Measurements from ENCODE around the gene PSMD6.

Gene PSMD6

DNA sequence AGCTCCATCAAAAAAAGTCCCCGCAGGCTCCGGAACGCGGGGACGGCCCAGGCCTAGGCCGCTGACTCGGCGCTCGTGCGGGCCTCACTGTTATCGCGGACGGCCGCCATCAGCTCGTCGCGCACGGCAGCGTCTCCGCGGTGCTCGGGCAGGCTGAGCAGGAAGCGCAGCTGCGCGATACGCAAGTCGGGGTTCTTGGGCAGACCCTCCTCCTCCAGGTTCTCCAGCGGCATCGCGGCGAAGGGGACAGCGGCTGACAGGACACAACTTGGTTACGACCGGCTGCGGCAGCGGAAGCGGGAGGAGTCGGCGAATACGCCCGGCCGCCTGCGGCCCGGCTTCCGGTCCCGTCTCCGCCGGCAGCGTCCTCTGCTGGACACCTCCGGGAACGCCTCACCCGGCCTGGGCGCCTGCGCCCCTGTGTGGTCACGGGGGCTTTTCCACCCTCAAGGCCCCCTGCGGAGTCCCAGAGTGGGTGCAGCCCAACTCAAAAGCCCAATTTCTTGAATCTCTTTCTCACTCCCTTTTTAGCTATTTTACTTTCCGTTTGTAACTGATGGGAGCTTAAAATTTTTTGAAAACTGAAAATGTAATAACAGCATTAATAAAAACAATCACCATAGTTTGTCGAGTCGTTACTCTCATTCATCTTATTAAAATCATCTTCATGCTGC is at the start of gene PSMD6:
Gene PSMD6, minus strand, starts transcription at position 308 of the 674 bp plus-strand sequence. Its CDS starts 75 bp downstream, at position 233.
- H3K9ac ChIP-seq (ENCODE audit: low read length in 2 of 2), result peak within 1 kb of the TSS; percentile 96
- peak within 1 kb of the TSS; percentile 79 to 98 for H3K4me3 ChIP-seq (ENCODE audit: low read length in 2 of 2)
- no peaks in the 10 kb centered on the region for H3K9me3 ChIP-seq (ENCODE audit: control insufficient read depth in 2 of 2, low read length in 2 of 2)
- peak within 1 kb of the TSS; percentile 75 for H3K27ac ChIP-seq (ENCODE audit: low read length)
- H3K36me3 ChIP-seq (ENCODE audit: control insufficient read depth in 2 of 2, insufficient read depth in 2 of 2, low read length in 2 of 2), result peaks cover 5 to 9% of the 10 kb centered on the region in 2 donors
- no peaks in the 10 kb centered on the region for H3K27me3 ChIP-seq (ENCODE audit: control insufficient read depth in 1 of 2, insufficient read depth in 2 of 2, low read length in 2 of 2)
- peaks cover 13% of the 10 kb centered on the region for H3K4me1 ChIP-seq (ENCODE audit: control insufficient read depth, insufficient read depth, low read length)

GRCh38 chr3:64072126-64072525 is 48.8 kb upstream of the PSMD6 start:
- no peak overlapping the region for H3K4me3 ChIP-seq (ENCODE audit: low read length in 2 of 2)
- no peaks in the 10 kb centered on the region for H3K9me3 ChIP-seq (ENCODE audit: control insufficient read depth in 2 of 2, low read length in 2 of 2)
- no peaks in the 10 kb centered on the region for H3K27me3 ChIP-seq (ENCODE audit: control insufficient read depth in 1 of 2, insufficient read depth in 2 of 2, low read length in 2 of 2)
- H3K4me1 ChIP-seq (ENCODE audit: control insufficient read depth, insufficient read depth, low read length), result no peaks in the 10 kb centered on the region
- H3K9ac ChIP-seq (ENCODE audit: low read length in 2 of 2), result no peak overlapping the region
- no peak overlapping the region for H3K27ac ChIP-seq (ENCODE audit: low read length)
- H3K36me3 ChIP-seq (ENCODE audit: control insufficient read depth in 2 of 2, insufficient read depth in 2 of 2, low read length in 2 of 2), result no peaks in the 10 kb centered on the region

DNA sequence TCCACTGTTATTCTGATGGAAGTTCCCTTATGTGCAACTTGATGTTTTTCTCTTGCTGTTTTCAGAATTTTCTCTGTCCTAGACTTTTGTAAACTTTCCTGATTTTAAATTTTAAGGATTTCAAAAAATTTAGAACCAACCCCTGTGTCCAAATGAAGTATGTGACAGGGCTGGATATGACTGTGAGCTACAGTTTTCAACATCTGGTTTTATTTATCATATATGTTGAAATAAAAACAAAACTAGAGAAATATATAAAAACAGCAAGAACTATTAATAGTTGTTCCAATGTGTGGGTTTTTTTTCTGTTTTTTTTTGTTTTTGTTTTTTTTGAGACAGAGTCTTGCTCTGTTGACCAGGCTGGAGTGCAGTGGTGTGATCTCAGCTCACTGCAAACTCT is 47.4 kb upstream of the PSMD6 start:
- Histone ChIP-seq H3K4me3 (ENCODE audit: low read length in 2 of 2) (no peak overlapping the region), H3K4me1 (ENCODE audit: control insufficient read depth, insufficient read depth, low read length) (no peaks in the 10 kb centered on the region), H3K27me3 (ENCODE audit: control insufficient read depth in 1 of 2, insufficient read depth in 2 of 2, low read length in 2 of 2) (no peaks in the 10 kb centered on the region), H3K27ac (ENCODE audit: low read length) (no peak overlapping the region), H3K36me3 (ENCODE audit: control insufficient read depth in 2 of 2, insufficient read depth in 2 of 2, low read length in 2 of 2) (no peaks in the 10 kb centered on the region), H3K9ac (ENCODE audit: low read length in 2 of 2) (no peak overlapping the region), H3K9me3 (ENCODE audit: control insufficient read depth in 2 of 2, low read length in 2 of 2) (no peaks in the 10 kb centered on the region)

DNA sequence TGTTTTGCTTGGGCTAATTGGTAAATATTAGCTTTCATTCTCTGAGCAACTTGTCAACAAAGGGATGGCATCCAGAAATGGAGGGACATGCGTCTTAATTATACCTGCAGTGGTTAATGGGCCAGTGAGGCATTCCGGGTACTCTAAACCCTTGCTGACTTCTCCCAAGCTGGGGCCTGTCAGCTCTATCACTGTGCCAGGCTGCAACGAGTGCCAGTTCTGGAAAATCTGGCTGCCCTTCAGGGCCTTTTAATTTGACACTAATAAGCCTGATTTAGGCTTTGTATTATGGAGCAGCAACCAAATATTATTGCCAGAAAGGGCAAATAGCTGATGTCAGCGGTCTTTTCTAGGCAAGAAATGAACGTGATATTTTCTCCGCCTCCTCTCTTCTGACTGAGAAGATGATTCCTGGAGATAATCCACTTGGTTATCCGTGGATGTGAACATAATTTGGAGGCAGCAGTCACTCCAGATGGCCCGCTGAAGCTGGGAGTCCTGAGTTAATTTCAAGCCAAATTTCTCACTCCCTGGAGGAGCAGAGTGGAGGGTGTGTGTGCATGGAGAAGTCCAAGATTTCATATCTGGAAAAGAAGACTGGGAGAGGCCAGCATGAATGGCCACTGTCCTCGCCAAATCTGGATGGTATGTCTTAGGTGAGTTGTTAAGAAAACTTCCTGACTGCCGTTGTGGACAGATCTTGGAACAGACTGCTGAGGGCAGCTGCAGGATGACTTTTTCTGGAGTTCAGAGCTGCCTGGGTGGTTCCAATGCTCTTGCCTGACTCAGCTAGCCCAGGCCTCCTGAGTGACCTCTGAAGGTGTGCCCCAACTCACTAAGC is 44.4 kb upstream of the PSMD6 start:
- H3K4me1 ChIP-seq (ENCODE audit: control insufficient read depth, insufficient read depth, low read length), result no peaks in the 10 kb centered on the region
- no peak overlapping the region for H3K27ac ChIP-seq (ENCODE audit: low read length)

DNA sequence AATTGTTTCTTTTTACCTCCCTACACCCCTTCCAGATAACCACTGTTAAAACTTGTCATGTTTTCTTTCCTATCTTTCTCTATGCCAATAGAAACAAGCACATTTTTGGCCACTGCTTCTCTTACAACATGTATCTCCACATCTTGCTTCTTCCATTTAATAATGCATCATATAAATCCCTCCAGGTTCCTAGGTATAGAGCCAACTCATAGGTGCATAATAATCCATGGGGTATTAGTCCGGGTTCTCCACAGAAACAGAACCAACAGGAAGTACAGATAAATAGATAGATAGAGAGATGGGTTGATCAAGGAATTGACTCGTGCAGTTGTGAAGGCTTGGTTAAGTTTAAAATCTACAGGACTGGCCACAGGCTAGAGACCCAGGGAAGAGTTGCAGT is 41.5 kb upstream of the PSMD6 start:
- Histone ChIP-seq H3K27ac (ENCODE audit: low read length) (no peak overlapping the region), H3K36me3 (ENCODE audit: control insufficient read depth in 2 of 2, insufficient read depth in 2 of 2, low read length in 2 of 2) (no peaks in the 10 kb centered on the region), H3K27me3 (ENCODE audit: control insufficient read depth in 1 of 2, insufficient read depth in 2 of 2, low read length in 2 of 2) (no peaks in the 10 kb centered on the region), H3K9ac (ENCODE audit: low read length in 2 of 2) (no peak overlapping the region), H3K4me1 (ENCODE audit: control insufficient read depth, insufficient read depth, low read length) (no peaks in the 10 kb centered on the region), H3K4me3 (ENCODE audit: low read length in 2 of 2) (no peak overlapping the region), H3K9me3 (ENCODE audit: control insufficient read depth in 2 of 2, low read length in 2 of 2) (no peaks in the 10 kb centered on the region)

More for the DNA sequence above, 44.4 kb upstream of the PSMD6 start:
- no peaks in the 10 kb centered on the region for H3K27me3 ChIP-seq (ENCODE audit: control insufficient read depth in 1 of 2, insufficient read depth in 2 of 2, low read length in 2 of 2)
- no peak overlapping the region for H3K9ac ChIP-seq (ENCODE audit: low read length in 2 of 2)
- H3K36me3 ChIP-seq (ENCODE audit: control insufficient read depth in 2 of 2, insufficient read depth in 2 of 2, low read length in 2 of 2), result no peaks in the 10 kb centered on the region
- no peak overlapping the region for H3K4me3 ChIP-seq (ENCODE audit: low read length in 2 of 2)
- H3K9me3 ChIP-seq (ENCODE audit: control insufficient read depth in 2 of 2, low read length in 2 of 2), result no peaks in the 10 kb centered on the region

DNA sequence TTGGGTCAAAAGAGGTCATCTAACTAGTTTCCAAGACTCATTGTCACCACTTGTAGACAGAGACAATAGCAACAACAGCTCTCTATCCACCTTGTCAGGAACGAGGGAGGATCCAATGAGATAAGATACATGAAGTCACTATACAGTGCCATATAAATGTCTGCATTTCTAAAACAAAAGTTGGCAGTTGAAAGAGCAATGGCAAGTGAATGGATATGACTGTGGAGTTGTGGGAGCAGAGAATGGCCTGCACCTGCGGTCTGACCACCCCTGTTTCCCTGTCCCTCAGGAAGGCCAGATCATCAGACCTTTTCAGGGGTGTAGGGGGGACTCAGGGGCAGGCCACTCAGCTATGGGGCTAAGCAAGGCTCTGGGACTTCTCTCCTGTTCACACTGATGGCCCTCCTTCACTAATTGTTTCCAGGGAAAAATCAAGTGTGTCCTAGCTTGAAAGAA is 40.7 kb upstream of the PSMD6 start:
- H3K4me1 ChIP-seq (ENCODE audit: control insufficient read depth, insufficient read depth, low read length), result no peaks in the 10 kb centered on the region
- no peak overlapping the region for H3K27ac ChIP-seq (ENCODE audit: low read length)

DNA sequence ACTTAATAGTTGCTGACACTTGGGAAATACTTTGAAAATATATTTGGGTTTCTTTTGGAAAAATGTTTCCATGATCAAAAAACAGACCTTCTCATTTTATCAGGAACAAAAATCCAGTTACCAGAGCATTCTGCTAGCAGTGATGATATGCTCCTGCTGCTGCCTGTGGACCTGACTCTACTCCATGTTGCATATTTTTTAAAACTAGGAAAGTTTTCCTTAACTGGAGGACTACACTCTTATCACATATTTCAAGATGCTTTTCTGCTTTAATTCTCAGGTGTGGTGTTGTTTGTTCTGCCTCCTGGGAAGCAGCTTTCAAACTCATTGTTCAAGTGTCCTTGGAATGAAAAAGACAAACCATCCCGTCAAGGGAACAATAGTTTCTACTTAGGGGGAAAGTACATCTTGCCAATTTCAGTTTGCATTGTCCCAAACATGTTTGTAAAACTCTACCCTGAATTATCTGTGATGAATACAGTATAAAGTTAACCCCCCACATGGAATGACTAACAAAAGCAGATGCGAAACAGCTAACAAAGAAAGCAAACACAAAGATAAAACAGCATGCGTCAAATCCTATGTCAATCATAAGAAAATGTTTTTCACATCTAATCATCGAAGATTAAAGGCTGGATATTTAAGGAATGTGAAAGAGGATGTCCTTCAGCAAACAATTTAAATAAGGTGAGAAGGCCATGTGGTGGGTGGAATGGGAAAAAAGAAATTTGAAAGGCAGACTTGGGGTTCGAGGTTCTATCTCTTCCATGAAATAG is 40.1 kb upstream of the PSMD6 start:
- H3K27ac ChIP-seq (ENCODE audit: low read length), result no peak overlapping the region
- H3K9ac ChIP-seq (ENCODE audit: low read length in 2 of 2), result no peak overlapping the region
- no peaks in the 10 kb centered on the region for H3K9me3 ChIP-seq (ENCODE audit: control insufficient read depth in 2 of 2, low read length in 2 of 2)
- no peaks in the 10 kb centered on the region for H3K4me1 ChIP-seq (ENCODE audit: control insufficient read depth, insufficient read depth, low read length)
- no peaks in the 10 kb centered on the region for H3K36me3 ChIP-seq (ENCODE audit: control insufficient read depth in 2 of 2, insufficient read depth in 2 of 2, low read length in 2 of 2)
- H3K27me3 ChIP-seq (ENCODE audit: control insufficient read depth in 1 of 2, insufficient read depth in 2 of 2, low read length in 2 of 2), result no peaks in the 10 kb centered on the region
- H3K4me3 ChIP-seq (ENCODE audit: low read length in 2 of 2), result no peak overlapping the region

More for the DNA sequence above, 40.7 kb upstream of the PSMD6 start:
- Histone ChIP-seq H3K4me3 (ENCODE audit: low read length in 2 of 2) (no peak overlapping the region), H3K36me3 (ENCODE audit: control insufficient read depth in 2 of 2, insufficient read depth in 2 of 2, low read length in 2 of 2) (no peaks in the 10 kb centered on the region), H3K9me3 (ENCODE audit: control insufficient read depth in 2 of 2, low read length in 2 of 2) (no peaks in the 10 kb centered on the region), H3K9ac (ENCODE audit: low read length in 2 of 2) (no peak overlapping the region), H3K27me3 (ENCODE audit: control insufficient read depth in 1 of 2, insufficient read depth in 2 of 2, low read length in 2 of 2) (no peaks in the 10 kb centered on the region)

DNA sequence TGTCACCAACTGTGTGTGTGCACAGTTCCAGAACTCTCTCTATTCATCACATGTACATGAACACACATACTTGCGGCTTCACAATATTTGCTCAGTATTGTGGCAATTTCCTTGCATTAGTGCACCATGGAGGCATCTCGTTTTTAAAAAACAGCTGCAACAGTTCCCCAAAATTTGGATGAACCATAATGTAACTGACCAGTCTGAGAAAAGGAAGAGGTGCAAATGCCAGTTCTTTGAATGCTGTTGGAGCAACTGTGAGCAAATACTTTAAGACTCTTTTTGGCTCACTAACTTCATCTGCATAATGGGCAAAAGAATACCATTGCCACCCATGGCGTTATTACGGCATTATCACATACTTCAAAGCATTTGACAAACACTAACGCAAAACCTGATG is 38.3 kb upstream of the PSMD6 start:
- Histone ChIP-seq H3K9ac (ENCODE audit: low read length in 2 of 2) (no peak overlapping the region), H3K36me3 (ENCODE audit: control insufficient read depth in 2 of 2, insufficient read depth in 2 of 2, low read length in 2 of 2) (no peaks in the 10 kb centered on the region), H3K4me3 (ENCODE audit: low read length in 2 of 2) (no peak overlapping the region), H3K4me1 (ENCODE audit: control insufficient read depth, insufficient read depth, low read length) (no peaks in the 10 kb centered on the region), H3K9me3 (ENCODE audit: control insufficient read depth in 2 of 2, low read length in 2 of 2) (no peaks in the 10 kb centered on the region), H3K27ac (ENCODE audit: low read length) (no peak overlapping the region), H3K27me3 (ENCODE audit: control insufficient read depth in 1 of 2, insufficient read depth in 2 of 2, low read length in 2 of 2) (no peaks in the 10 kb centered on the region)

- no peaks in the 10 kb centered on the region for H3K9me3 ChIP-seq (ENCODE audit: control insufficient read depth in 2 of 2, low read length in 2 of 2)
- H3K9ac ChIP-seq (ENCODE audit: low read length in 2 of 2), result no peak overlapping the region
- H3K36me3 ChIP-seq (ENCODE audit: control insufficient read depth in 2 of 2, insufficient read depth in 2 of 2, low read length in 2 of 2), result no peaks in the 10 kb centered on the region
- no peak overlapping the region for H3K27ac ChIP-seq (ENCODE audit: low read length)
- no peak overlapping the region for H3K4me3 ChIP-seq (ENCODE audit: low read length in 2 of 2)
- H3K4me1 ChIP-seq (ENCODE audit: control insufficient read depth, insufficient read depth, low read length), result no peaks in the 10 kb centered on the region
- no peaks in the 10 kb centered on the region for H3K27me3 ChIP-seq (ENCODE audit: control insufficient read depth in 1 of 2, insufficient read depth in 2 of 2, low read length in 2 of 2)
Observed at GRCh38 chr3:64059484-64060175, 36.3 kb upstream of the PSMD6 start.

DNA sequence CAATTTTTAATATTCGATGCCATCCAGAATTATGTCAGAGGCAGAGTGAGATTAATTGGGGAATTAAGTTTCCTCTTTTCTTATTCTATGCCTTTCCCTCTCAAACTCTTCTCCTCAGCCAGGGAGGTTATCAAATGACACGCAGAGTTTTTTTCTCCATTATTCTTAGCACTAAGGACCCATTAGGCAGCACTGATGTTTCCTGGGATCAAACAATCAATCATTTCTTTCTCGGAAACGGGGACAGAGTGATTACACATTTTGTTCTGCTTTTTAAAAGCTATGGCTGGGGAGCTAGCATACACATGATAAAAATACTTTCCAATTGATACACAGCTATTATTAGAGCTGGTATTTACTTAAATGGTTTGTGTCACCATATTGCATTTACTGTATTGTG is 35.3 kb upstream of the PSMD6 start:
- H3K4me3 ChIP-seq (ENCODE audit: low read length in 2 of 2), result no peak overlapping the region
- no peaks in the 10 kb centered on the region for H3K36me3 ChIP-seq (ENCODE audit: control insufficient read depth in 2 of 2, insufficient read depth in 2 of 2, low read length in 2 of 2)
- H3K9ac ChIP-seq (ENCODE audit: low read length in 2 of 2), result no peak overlapping the region
- H3K27ac ChIP-seq (ENCODE audit: low read length), result no peak overlapping the region
- no peaks in the 10 kb centered on the region for H3K9me3 ChIP-seq (ENCODE audit: control insufficient read depth in 2 of 2, low read length in 2 of 2)
- no peaks in the 10 kb centered on the region for H3K4me1 ChIP-seq (ENCODE audit: control insufficient read depth, insufficient read depth, low read length)
- H3K27me3 ChIP-seq (ENCODE audit: control insufficient read depth in 1 of 2, insufficient read depth in 2 of 2, low read length in 2 of 2), result no peaks in the 10 kb centered on the region

Data from stomach smooth muscle (tissue), 2 donors.